HCT116 (cell line): Measurements from ENCODE around the gene AP3D1. TPM values are rescaled to one million over a fixed set of nuclear protein-coding genes. Genes with fewer than 3 reads are reported as not detected.

Experiments
- ATAC-seq: fragments of 200-7000 bp; cut with Tn5 transposase; 2 replicates; pipeline ENCODE4 v1.9.1; 2020; ENCODE audit warnings: mild to moderate bottlenecking, moderate library complexity
- BruUV-seq: library from RNA; stranded (reverse); fragments of 400-500 nt; replicated peaks from 2 replicates; lab custom pipeline; 2021; lab: Mats Ljungman, UMichigan
- CTCF ChIA-PET: fragments of 300-600 bp; sonication (Branson Sonifier 250); formaldehyde crosslinking; loops from one replicate; lab custom pipeline; 2021; ENCODE audit warnings: antibody characterized with exemption; lab: Charles Lee
- POLR2A ChIA-PET: fragments of 300-600, 350-600 bp; sonication (Branson Sonifier 250); formaldehyde crosslinking; loops from one replicate; lab custom pipeline; 2021; ENCODE audit warnings: antibody characterized with exemption; lab: Charles Lee
- RAD21 ChIA-PET, 2 experiments: fragments of 300-600 bp; sonication (Branson Sonifier 250); formaldehyde crosslinking; loops; one replicate each; lab custom pipeline; 2023; ENCODE audit warnings: low total read pairs in 2 of 2; ENCODE audit not compliant: uncharacterized antibody in 2 of 2, unreplicated experiment in 2 of 2, low non-redundant PET in 1 of 2; lab: Charles Lee
- DNase-seq: peaks from one replicate; pipeline ENCODE4 v3.0.0-alpha.2; 2010; ENCODE audit warnings: low read depth, low spot score
- H2AFZ ChIP-seq: fragments of 200-600 bp; shearing (Covaris generic), sonication (generic); 2 replicates; pipeline ENCODE4 v1.6.1; 2017; ENCODE audit warnings: low read depth, mixed run types, mixed read lengths, antibody characterized with exemption, low read length; ENCODE audit not compliant: poor library complexity, severe bottlenecking
- H3K27ac ChIP-seq: 2 replicates; pipeline ENCODE4 v1.5.1; 2012; ENCODE audit warnings: low read depth, low read length
- H3K27me3 ChIP-seq: fragments of 200-600 bp; sonication (generic); 2 replicates; pipeline ENCODE4 v1.6.1; 2016; ENCODE audit warnings: mixed run types, low read length, mixed read lengths; ENCODE audit not compliant: insufficient read depth
- H3K36me3 ChIP-seq, 2 experiments: fragments of 200-500 bp in 1 of 2; fragments of 200-600 bp in 1 of 2; sonication (Bioruptor generic) in 1 of 2; sonication (generic) in 1 of 2; 2 replicates each; pipeline versions ENCODE4 v1.5.1 to v1.6.1; 2014 to 2016; ENCODE audit warnings: low read length in 2 of 2, inconsistent platforms in 1 of 2, mixed read lengths in 1 of 2, mixed run types in 1 of 2; ENCODE audit not compliant: insufficient read depth in 2 of 2, control insufficient read depth in 1 of 2
- H3K4me1 ChIP-seq, 2 experiments: fragments of 200-600 bp in 1 of 2; sonication (generic) in 1 of 2; 2 replicates each; pipeline versions ENCODE4 v1.5.1 to v1.6.1; 2012 to 2017; ENCODE audit warnings: low read length in 2 of 2, inconsistent platforms in 1 of 2, mild to moderate bottlenecking in 1 of 2, mixed read lengths in 1 of 2, mixed run types in 1 of 2, moderate library complexity in 1 of 2; ENCODE audit not compliant: insufficient read depth in 2 of 2, control insufficient read depth in 1 of 2
- H3K4me2 ChIP-seq: fragments of 200-600 bp; sonication (generic); 2 replicates; pipeline ENCODE4 v1.6.1; 2017; ENCODE audit warnings: mixed run types, low read length, mixed read lengths
- H3K4me3 ChIP-seq, 2 experiments: fragments of 200-600 bp in 1 of 2; sonication (generic) in 1 of 2; replicated peaks in 1 of 2; 2 replicates each; pipeline ENCODE4 v1.5.1; 2011 to 2016; ENCODE audit warnings: low read length in 2 of 2, control low read depth in 1 of 2, low read depth in 1 of 2, mild to moderate bottlenecking in 1 of 2, mixed read lengths in 1 of 2, mixed run types in 1 of 2
- H3K79me2 ChIP-seq: fragments of 200-600 bp; sonication (generic); 2 replicates; pipeline ENCODE4 v1.6.1; 2017; ENCODE audit warnings: mild to moderate bottlenecking, mixed run types, low read length, moderate library complexity, mixed read lengths; ENCODE audit not compliant: insufficient read depth
- H3K9ac ChIP-seq: fragments of 200-600 bp; sonication (generic); 2 replicates; pipeline ENCODE4 v1.6.1; 2016; ENCODE audit warnings: low read length, mixed read lengths
- H3K9me2 ChIP-seq: fragments of 200-600 bp; sonication (generic), shearing (Covaris generic); 2 replicates; pipeline ENCODE4 v1.6.1; 2017; ENCODE audit warnings: mixed run types, mild to moderate bottlenecking, moderate library complexity; ENCODE audit not compliant: insufficient read depth
- H3K9me3 ChIP-seq, 2 experiments: fragments of 200-500 bp in 1 of 2; fragments of 200-600 bp in 1 of 2; sonication (Bioruptor generic) in 1 of 2; sonication (generic) in 1 of 2; 2 replicates each; pipeline ENCODE4 v1.6.1; 2014 to 2017; ENCODE audit warnings: low read length in 2 of 2, mixed read lengths in 2 of 2, inconsistent platforms in 1 of 2, low read depth in 1 of 2, mild to moderate bottlenecking in 1 of 2, mixed run types in 1 of 2, moderate library complexity in 1 of 2; ENCODE audit not compliant: control insufficient read depth in 1 of 2, insufficient read depth in 1 of 2
- H4K20me1 ChIP-seq: fragments of 200-600 bp; sonication (generic), shearing (Covaris generic); 2 replicates; pipeline ENCODE4 v1.6.1; 2017; ENCODE audit warnings: mixed run types, mild to moderate bottlenecking, moderate library complexity; ENCODE audit not compliant: insufficient read depth
- EZH2 ChIP-seq: fragments of 200-600 bp; sonication (generic); IDR thresholded peaks from 2 replicates; pipeline ENCODE4 v1.6.1; 2017; ENCODE audit warnings: antibody characterized with exemption, mixed run types
- FOSL1 ChIP-seq: IDR thresholded peaks from 2 replicates; pipeline ENCODE4 v1.6.1; 2012; ENCODE audit warnings: low read depth
- POLR2A ChIP-seq: IDR thresholded peaks from 2 replicates; pipeline ENCODE4 v1.7.0; 2011; ENCODE audit warnings: borderline replicate concordance; ENCODE audit not compliant: insufficient read depth, insufficient read length; ENCODE audit errors: extremely low read depth
- REST ChIP-seq: IDR thresholded peaks from 2 replicates; pipeline ENCODE4 v1.6.1; 2012; ENCODE audit warnings: low read depth
- SRF ChIP-seq: IDR thresholded peaks from 2 replicates; pipeline ENCODE4 v1.6.1; 2012; ENCODE audit warnings: low read depth
- TCF7L2 ChIP-seq: IDR thresholded peaks from 2 replicates; pipeline ENCODE4 v1.7.0; 2011; ENCODE audit warnings: borderline replicate concordance, inconsistent platforms; ENCODE audit not compliant: insufficient read depth, insufficient read length; ENCODE audit errors: extremely low read depth
- intact Hi-C: fragments of 100-400 bp; cut with micrococcal nuclease; formaldehyde crosslinking; loops from 2 replicates; pipeline ENCODE4 v1.10.0; 2022
- total RNA-seq: library from RNA; stranded (reverse); gene quantifications from one replicate; pipeline ENCODE4 v1.2.1, GENCODE V29; 2021; ENCODE audit not compliant: unreplicated experiment
- TF ChIP-seq, protein P1 (sequence below), 3 experiments: fragments of 200-600 bp in 1 of 3; sonication (generic) in 1 of 3; IDR thresholded peaks in 2 of 3; conservative IDR thresholded peaks in 1 of 3; 2 replicates each; pipeline ENCODE4 v1.5.1; 2012 to 2017; ENCODE audit warnings: low read depth in 2 of 3, low read length in 2 of 3, antibody characterized with exemption in 1 of 3, borderline replicate concordance in 1 of 3, control low read depth in 1 of 3, mild to moderate bottlenecking in 1 of 3, mixed read lengths in 1 of 3, mixed run types in 1 of 3, moderate library complexity in 1 of 3; ENCODE audit not compliant: insufficient read depth in 1 of 3
- TF ChIP-seq, protein P2 (sequence below): IDR thresholded peaks from 2 replicates; pipeline ENCODE4 v1.6.1; 2012

AP3D1 gene
- total RNA-seq, 1 experiment from 2014 or later: 137 TPM

GRCh38 chr19:2111425-2111824 lies 39.9 kb downstream of the AP3D1 start:
- no peak overlapping the region for H2AFZ ChIP-seq
- H3K36me3 ChIP-seq: peaks cover 43% of the 10 kb centered on the region in 2 experiments; a peak in 3 of 4 replicates
- H3K4me3 ChIP-seq: no peak overlapping the region
- no peak for ATAC-seq
- intact Hi-C loops: no loop called here
- BruUV-seq: no TSS peak
- H3K9ac ChIP-seq: no peak overlapping the region
- no peak for TF ChIP-seq EZH2
- no peak for TF ChIP-seq REST
- no peak for TF ChIP-seq FOSL1
- RAD21 ChIA-PET: no interaction called here
- no peaks in the 10 kb centered on the region for H3K9me3 ChIP-seq
- CTCF ChIA-PET: no interaction called here
- H3K9me2 ChIP-seq: no peaks in the 10 kb centered on the region
- no peak overlapping the region for H3K4me2 ChIP-seq
- H3K79me2 ChIP-seq: no peaks in the 10 kb centered on the region; the same call in 1 of the 2 replicates
- POLR2A ChIA-PET: no interaction called here
- no peaks in the 10 kb centered on the region for H4K20me1 ChIP-seq
- H3K27me3 ChIP-seq: no peaks in the 10 kb centered on the region
- no peaks in the 10 kb centered on the region for H3K4me1 ChIP-seq
- no peak for DNase-seq
- no peak overlapping the region for H3K27ac ChIP-seq

GRCh38 chr19:2110822-2111221 lies 40.5 kb downstream of the AP3D1 start:
- H3K4me2 ChIP-seq: no peak overlapping the region
- RAD21 ChIA-PET: no interaction called here
- no peaks in the 10 kb centered on the region for H3K9me2 ChIP-seq
- no peak overlapping the region for H3K4me3 ChIP-seq
- BruUV-seq: no TSS peak
- POLR2A ChIA-PET: no interaction called here
- H4K20me1 ChIP-seq: no peaks in the 10 kb centered on the region
- no peak overlapping the region for H3K27ac ChIP-seq
- CTCF ChIA-PET: no interaction called here
- no peak overlapping the region for H2AFZ ChIP-seq
- TF ChIP-seq, protein P1, sequence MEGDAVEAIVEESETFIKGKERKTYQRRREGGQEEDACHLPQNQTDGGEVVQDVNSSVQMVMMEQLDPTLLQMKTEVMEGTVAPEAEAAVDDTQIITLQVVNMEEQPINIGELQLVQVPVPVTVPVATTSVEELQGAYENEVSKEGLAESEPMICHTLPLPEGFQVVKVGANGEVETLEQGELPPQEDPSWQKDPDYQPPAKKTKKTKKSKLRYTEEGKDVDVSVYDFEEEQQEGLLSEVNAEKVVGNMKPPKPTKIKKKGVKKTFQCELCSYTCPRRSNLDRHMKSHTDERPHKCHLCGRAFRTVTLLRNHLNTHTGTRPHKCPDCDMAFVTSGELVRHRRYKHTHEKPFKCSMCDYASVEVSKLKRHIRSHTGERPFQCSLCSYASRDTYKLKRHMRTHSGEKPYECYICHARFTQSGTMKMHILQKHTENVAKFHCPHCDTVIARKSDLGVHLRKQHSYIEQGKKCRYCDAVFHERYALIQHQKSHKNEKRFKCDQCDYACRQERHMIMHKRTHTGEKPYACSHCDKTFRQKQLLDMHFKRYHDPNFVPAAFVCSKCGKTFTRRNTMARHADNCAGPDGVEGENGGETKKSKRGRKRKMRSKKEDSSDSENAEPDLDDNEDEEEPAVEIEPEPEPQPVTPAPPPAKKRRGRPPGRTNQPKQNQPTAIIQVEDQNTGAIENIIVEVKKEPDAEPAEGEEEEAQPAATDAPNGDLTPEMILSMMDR (IDR thresholded peaks at IDR 0.05 in 2 of 3, conservative IDR thresholded peaks at IDR 0.05 in 1 of 3; ENCODE audit: borderline replicate concordance in 1 of 3, insufficient read depth in 1 of 3, low read depth in 2 of 3, low read length in 2 of 3): peak in 2 of 3 experiments; percentile 6 to 7; a peak in 1 of 6 replicates
- TF ChIP-seq SRF: no peak
- TF ChIP-seq, protein P2, sequence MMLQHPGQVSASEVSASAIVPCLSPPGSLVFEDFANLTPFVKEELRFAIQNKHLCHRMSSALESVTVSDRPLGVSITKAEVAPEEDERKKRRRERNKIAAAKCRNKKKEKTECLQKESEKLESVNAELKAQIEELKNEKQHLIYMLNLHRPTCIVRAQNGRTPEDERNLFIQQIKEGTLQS: no peak
- TF ChIP-seq TCF7L2: no peak
- TF ChIP-seq POLR2A: no peak
- ATAC-seq: peak; percentile 20; the same call in 1 of the 2 replicates
- intact Hi-C loops: no loop called here
- DNase-seq: no peak
- H3K9ac ChIP-seq: no peak overlapping the region
- H3K36me3 ChIP-seq: peaks cover 41 to 48% of the 10 kb centered on the region in 2 experiments; a peak in 3 of 4 replicates
- no peaks in the 10 kb centered on the region for H3K27me3 ChIP-seq
- no peaks in the 10 kb centered on the region; the same call in 1 of the 2 replicates for H3K79me2 ChIP-seq
- no peaks in the 10 kb centered on the region for H3K4me1 ChIP-seq
- H3K9me3 ChIP-seq: no peaks in the 10 kb centered on the region; a peak in 1 of 4 replicates
